Ascending aorta (tissue), 2 donors: Measurements from ENCODE around the gene RYR1. TPM values are rescaled to one million over a fixed set of nuclear protein-coding genes. Genes with fewer than 3 reads are reported as not detected.
"Not testable (repeated sequence)": the region's sequence is repeated elsewhere in the genome, so short reads cannot be mapped to it uniquely, and the experiment has no call there.

Experiments used
- DNase-seq, 2 donors: peaks; one replicate each; pipeline ENCODE4 v3.0.0-alpha.2; 2019; ENCODE audit warnings: low spot score in 2 of 2
- H3K27ac ChIP-seq, 2 donors: fragments of 200-600 bp; sonication (generic); one replicate each; pipeline ENCODE4 v1.5.1; 2016 to 2017; ENCODE audit warnings: mild to moderate bottlenecking in 1 of 2
- H3K27me3 ChIP-seq: fragments of 200-600 bp; sonication (generic); one replicate; pipeline ENCODE4 v1.5.1; 2017
- H3K36me3 ChIP-seq, 2 donors: fragments of 200-600 bp; sonication (generic); one replicate each; pipeline ENCODE4 v1.5.1; 2016
- H3K4me1 ChIP-seq, 2 donors: fragments of 200-600 bp; sonication (generic); one replicate each; pipeline ENCODE4 v1.5.1; 2016 to 2017; ENCODE audit warnings: mild to moderate bottlenecking in 1 of 2
- H3K4me3 ChIP-seq, 2 donors: fragments of 200-600 bp; sonication (generic); one replicate each; pipeline ENCODE4 v1.5.1; 2016 to 2017; ENCODE audit warnings: mild to moderate bottlenecking in 1 of 2
- H3K9me3 ChIP-seq, 2 donors: fragments of 200-600 bp; sonication (generic); one replicate each; pipeline ENCODE4 v1.5.1; 2016
- CTCF ChIP-seq, 3 experiments: fragments of 200-600 bp in 2 of 3; fragments of 450-650 bp in 1 of 3; sonication (generic) in 2 of 3; IDR thresholded peaks; one replicate each; pipeline ENCODE4 v1.5.1; 2016 to 2019; ENCODE audit warnings: antibody characterized with exemption in 3 of 3, mild to moderate bottlenecking in 1 of 3, moderate library complexity in 1 of 3
- intact Hi-C: fragments of 100-400 bp; cut with DNase I; formaldehyde crosslinking; loops from one replicate; pipeline ENCODE4 v1.15.1; 2023
- total RNA-seq: library from RNA; depleted of rRNA; stranded (reverse); fragments of >200 nt; gene quantifications from one replicate; pipeline ENCODE4 v1.1.0, GENCODE V29; 2016

The RYR1 gene
- total RNA-seq, 1 donor from 2014 or later, result 1.5 TPM

- no peak for DNase-seq
- H3K4me3 ChIP-seq, result no peak overlapping the region
- intact Hi-C loops, result no loop called here
- TF ChIP-seq CTCF (IDR thresholded peaks at IDR 0.05), result no peak
- H3K27me3 ChIP-seq, result no peaks in the 10 kb centered on the region
- H3K36me3 ChIP-seq, result no peaks in the 10 kb centered on the region
- no peak overlapping the region for H3K27ac ChIP-seq
- no peaks in the 10 kb centered on the region for H3K9me3 ChIP-seq
- no peaks in the 10 kb centered on the region for H3K4me1 ChIP-seq
Measured at GRCh38 chr19:38470788-38471480, 37.4 kb downstream of the RYR1 start.

- intact Hi-C loops, H3K27me3 ChIP-seq, DNase-seq, H3K4me3 ChIP-seq, H3K4me1 ChIP-seq, H3K9me3 ChIP-seq, H3K27ac ChIP-seq, H3K36me3 ChIP-seq: not testable (repeated sequence)
Measured at GRCh38 chr19:38472725-38473124, 39.2 kb downstream of the RYR1 start.

DNA sequence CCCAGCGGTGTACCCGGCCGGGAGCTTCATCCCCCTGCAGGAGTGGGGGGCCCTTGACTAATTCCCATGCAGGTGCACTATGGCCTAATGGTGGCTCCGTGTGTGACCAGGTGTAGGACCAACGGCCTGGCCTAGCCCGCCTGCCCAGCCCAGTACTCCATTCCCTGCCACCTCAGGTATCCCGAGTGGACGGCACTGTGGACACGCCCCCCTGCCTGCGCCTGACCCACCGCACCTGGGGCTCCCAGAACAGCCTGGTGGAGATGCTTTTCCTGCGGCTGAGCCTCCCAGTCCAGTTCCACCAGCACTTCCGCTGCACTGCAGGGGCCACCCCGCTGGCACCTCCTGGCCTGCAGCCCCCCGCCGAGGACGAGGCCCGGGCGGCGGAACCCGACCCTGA lies 39.7 kb downstream of the RYR1 start:
- no peak for TF ChIP-seq CTCF (IDR thresholded peaks at IDR 0.05)
- no peaks in the 10 kb centered on the region for H3K27me3 ChIP-seq

DNA sequence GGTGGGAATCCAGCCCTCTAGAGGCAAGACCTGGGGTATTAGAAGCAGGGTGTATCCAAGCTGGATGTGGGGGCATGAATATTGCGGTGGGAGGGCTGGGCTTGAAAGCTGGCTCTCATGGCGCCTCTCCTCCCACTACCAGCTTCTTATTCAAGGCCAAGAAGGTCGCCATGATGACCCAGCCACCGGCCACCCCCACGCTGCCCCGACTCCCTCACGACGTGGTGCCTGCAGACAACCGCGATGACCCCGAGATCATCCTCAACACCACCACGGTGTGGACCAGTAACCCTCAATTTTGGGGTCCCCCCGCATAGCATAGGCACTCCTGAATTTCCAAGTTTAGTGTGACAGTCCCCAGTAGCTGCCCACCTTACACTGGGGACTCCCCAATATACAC lies 41.7 kb downstream of the RYR1 start:
- Histone ChIP-seq H3K36me3 (no peaks in the 10 kb centered on the region), H3K4me3 (no peak overlapping the region), H3K9me3 (no peaks in the 10 kb centered on the region), H3K27me3 (no peaks in the 10 kb centered on the region), H3K4me1 (no peaks in the 10 kb centered on the region), H3K27ac (no peak overlapping the region)
- intact Hi-C loops, result no loop called here
- no peak for TF ChIP-seq CTCF (IDR thresholded peaks at IDR 0.05)
- no peak for DNase-seq

More for the DNA sequence above, 39.7 kb downstream of the RYR1 start:
- Histone ChIP-seq H3K4me1 (no peaks in the 10 kb centered on the region), H3K27ac (no peak overlapping the region), H3K36me3 (no peaks in the 10 kb centered on the region), H3K4me3 (no peak overlapping the region), H3K9me3 (no peaks in the 10 kb centered on the region)
- intact Hi-C loops, result no loop called here
- no peak for DNase-seq

DNA sequence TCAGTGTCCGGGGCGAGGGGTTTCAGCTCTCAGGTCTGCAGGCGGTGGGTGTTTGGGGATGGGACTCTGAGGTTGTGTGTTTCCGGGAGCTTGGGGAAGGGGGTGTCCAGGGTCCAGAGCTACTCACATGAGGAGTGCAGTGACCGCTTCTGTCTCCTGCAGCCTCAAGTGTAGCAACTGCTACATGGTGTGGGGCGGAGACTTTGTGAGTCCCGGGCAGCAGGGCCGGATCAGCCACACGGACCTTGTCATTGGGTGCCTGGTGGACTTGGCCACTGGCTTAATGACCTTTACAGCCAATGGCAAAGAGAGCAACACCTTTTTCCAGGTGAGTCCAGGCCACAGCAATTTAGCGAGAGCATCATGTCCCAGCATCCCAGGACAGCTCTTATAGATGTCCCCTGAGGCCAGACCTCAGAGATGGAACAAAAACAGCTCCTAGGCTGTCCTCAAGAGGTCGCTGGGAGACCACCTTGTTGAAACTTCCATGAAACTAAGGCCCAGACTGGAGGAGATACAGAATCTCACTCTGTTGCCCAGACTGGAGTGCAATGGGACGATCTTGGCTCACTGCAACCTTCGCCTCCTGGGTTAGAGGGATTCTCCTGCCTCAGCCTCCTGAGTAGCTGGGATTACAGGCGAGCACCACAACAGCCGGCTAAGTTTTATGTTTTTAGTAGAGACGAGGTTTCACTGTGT lies 44.9 kb downstream of the RYR1 start:
- intact Hi-C loops, result no loop called here
- no peaks in the 10 kb centered on the region for H3K27me3 ChIP-seq
- H3K4me1 ChIP-seq, result no peaks in the 10 kb centered on the region
- H3K9me3 ChIP-seq, result no peaks in the 10 kb centered on the region
- no peak overlapping the region for H3K27ac ChIP-seq
- DNase-seq, result no peak
- TF ChIP-seq CTCF (IDR thresholded peaks at IDR 0.05), result no peak
- H3K4me3 ChIP-seq, result no peak overlapping the region
- no peaks in the 10 kb centered on the region for H3K36me3 ChIP-seq

DNA sequence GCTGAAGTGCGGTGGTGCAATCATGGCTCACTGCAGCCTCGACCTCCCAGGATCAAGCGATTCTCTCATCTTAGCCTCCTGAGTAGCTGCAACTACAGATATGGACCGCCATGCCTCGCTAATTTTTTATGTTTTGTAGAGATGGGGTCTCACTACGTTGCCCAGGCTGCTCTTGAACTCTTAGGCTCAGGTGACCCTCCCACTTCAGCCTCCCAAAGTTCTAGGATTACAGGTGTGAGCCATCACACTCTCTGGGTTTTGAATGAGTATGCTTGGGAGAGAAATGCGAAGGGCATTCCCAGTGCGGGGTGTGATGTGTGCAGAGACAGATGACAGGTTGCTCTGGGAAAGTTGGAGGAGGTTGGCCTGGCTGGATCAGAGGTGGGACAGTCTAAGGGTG lies 49.0 kb downstream of the RYR1 start:
- Histone ChIP-seq H3K9me3 (no peaks in the 10 kb centered on the region), H3K4me3 (no peak overlapping the region), H3K36me3 (no peaks in the 10 kb centered on the region), H3K4me1 (no peaks in the 10 kb centered on the region), H3K27ac (no peak overlapping the region), H3K27me3 (no peaks in the 10 kb centered on the region)
- no peak for TF ChIP-seq CTCF (IDR thresholded peaks at IDR 0.05)
- no peak for DNase-seq
- intact Hi-C loops, result no loop called here
